SK-N-SH (cell line): ENCODE data around the gene HOXC4.

ENCODE experiments used
- ELF1 ChIP-seq: IDR thresholded peaks from 2 replicates; pipeline ENCODE4 v1.4.0; 2012
- EP300 ChIP-seq, 2 experiments: IDR thresholded peaks; 2 replicates each; pipeline versions ENCODE4 v1.4.0 to v1.6.1; 2012; ENCODE audit warnings: borderline replicate concordance in 1 of 2, low read depth in 1 of 2, low read length in 1 of 2
- EZH2phosphoT487 ChIP-seq: fragments of 200-600 bp; sonication (generic); IDR thresholded peaks from 2 replicates; pipeline ENCODE4 v1.6.1; 2017; ENCODE audit warnings: low read depth, mixed run types, mild to moderate bottlenecking, antibody characterized with exemption, moderate library complexity, borderline replicate concordance

- TF ChIP-seq EZH2phosphoT487 (no peak), EP300 (IDR thresholded peaks at IDR 0.05; ENCODE audit: borderline replicate concordance in 1 of 2, low read depth in 1 of 2, low read length in 1 of 2) (no peak), ELF1 (no peak)
Measured at GRCh38 chr12:54031480-54031879, 22.2 kb upstream of the HOXC4 start.
